ENCODE measurements around the gene COL27A1.

The COL27A1 gene

DNA sequence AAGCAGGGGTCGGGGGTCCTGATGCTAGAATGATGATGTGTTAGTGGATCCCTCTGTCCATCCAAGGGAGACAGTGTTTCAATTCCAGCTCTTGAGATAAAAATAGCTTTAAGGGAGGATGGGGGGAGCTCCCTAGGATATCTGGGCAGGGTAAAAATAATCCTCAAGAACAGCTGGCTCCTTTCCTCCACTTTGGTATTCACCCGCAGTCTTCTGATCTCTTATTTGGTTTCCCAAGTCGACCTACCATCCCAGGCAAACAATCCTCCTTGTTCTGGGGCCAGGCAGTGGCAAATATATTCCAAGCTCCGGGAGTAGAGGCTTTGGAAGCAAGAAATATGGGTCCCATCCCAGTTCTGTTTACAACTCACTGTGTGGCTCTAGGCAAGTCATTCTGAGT lies 14.5 kb upstream of the COL27A1 start:
- no peak for DNase-seq (ENCODE audit: low read depth)
- TF ChIP-seq POLR2A (IDR thresholded peaks at IDR 0.05; ENCODE audit: extremely low read depth, insufficient read length) = no peak
- TF ChIP-seq CTCF (IDR thresholded peaks at IDR 0.05; ENCODE audit: low read depth, low read length) = no peak
- TF ChIP-seq MAX (IDR thresholded peaks at IDR 0.05; ENCODE audit: low read depth, low read length) = no peak
- TF ChIP-seq MYC (IDR thresholded peaks at IDR 0.05; ENCODE audit: low read depth, low read length) = no peak
- H3K4me3 ChIP-seq (ENCODE audit: low read depth, low read length) = no peak overlapping the region

GRCh38 chr9:114141553-114142402 lies 13.6 kb upstream of the COL27A1 start:
- TF ChIP-seq MAX (IDR thresholded peaks at IDR 0.05; ENCODE audit: low read depth, low read length) (no peak), POLR2A (IDR thresholded peaks at IDR 0.05; ENCODE audit: extremely low read depth, insufficient read length) (no peak)
- no peak overlapping the region for H3K4me3 ChIP-seq (ENCODE audit: low read depth, low read length)
- no peak for DNase-seq (ENCODE audit: low read depth)

DNA sequence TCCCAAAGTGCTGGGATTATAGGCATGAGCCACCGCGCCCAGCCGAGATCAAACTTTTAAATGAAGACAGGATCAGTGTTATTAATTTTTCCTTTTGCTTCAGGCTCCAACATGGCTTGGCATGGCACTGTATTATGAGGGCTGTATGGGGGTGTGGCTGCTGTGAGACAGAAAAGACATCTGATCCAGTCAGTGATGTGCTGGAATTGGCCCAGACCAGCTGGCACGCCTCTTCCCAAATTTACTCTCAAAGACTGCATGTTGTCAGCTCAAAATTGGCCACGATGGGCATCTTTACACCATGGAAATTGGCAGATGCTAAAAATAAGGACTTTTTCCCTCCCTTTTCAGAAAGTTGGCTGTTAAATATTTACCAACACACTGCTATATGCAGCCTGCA lies 12.1 kb upstream of the COL27A1 start:
- H3K4me3 ChIP-seq (ENCODE audit: low read depth, low read length) = no peak overlapping the region
- TF ChIP-seq MYC (IDR thresholded peaks at IDR 0.05; ENCODE audit: low read depth, low read length) (no peak), CTCF (IDR thresholded peaks at IDR 0.05; ENCODE audit: low read depth, low read length) (no peak), MAX (IDR thresholded peaks at IDR 0.05; ENCODE audit: low read depth, low read length) (no peak), POLR2A (IDR thresholded peaks at IDR 0.05; ENCODE audit: extremely low read depth, insufficient read length) (no peak)
- DNase-seq (ENCODE audit: low read depth) = no peak

DNA sequence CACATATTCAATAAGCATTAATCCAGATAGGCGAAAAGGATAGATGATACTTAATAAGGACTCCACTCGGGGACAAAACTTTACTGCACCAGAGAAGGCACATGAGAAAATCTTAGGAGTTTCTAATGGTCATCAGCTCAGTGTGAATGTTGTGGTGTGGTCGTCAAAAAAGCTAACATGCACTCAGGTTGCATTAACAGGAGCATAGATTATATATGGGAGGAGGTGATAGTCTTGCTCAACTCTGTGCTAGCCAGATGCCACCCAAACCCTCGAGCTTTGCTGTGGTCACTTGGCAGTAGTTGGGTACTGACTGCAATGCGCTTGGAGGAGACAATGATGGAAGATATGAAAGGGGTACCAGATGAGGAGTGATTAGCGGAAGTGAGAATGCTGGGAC lies 8.6 kb upstream of the COL27A1 start:
- TF ChIP-seq POLR2A (IDR thresholded peaks at IDR 0.05; ENCODE audit: extremely low read depth, insufficient read length) (no peak), MYC (IDR thresholded peaks at IDR 0.05; ENCODE audit: low read depth, low read length) (no peak), MAX (IDR thresholded peaks at IDR 0.05; ENCODE audit: low read depth, low read length) (no peak), CTCF (IDR thresholded peaks at IDR 0.05; ENCODE audit: low read depth, low read length) (no peak)
- no peak for DNase-seq (ENCODE audit: low read depth)
- H3K4me3 ChIP-seq (ENCODE audit: low read depth, low read length) = no peak overlapping the region

- TF ChIP-seq MYC (IDR thresholded peaks at IDR 0.05; ENCODE audit: low read depth, low read length) (no peak), POLR2A (IDR thresholded peaks at IDR 0.05; ENCODE audit: extremely low read depth, insufficient read length) (no peak), MAX (IDR thresholded peaks at IDR 0.05; ENCODE audit: low read depth, low read length) (no peak), CTCF (IDR thresholded peaks at IDR 0.05; ENCODE audit: low read depth, low read length) (no peak)
- no peak overlapping the region for H3K4me3 ChIP-seq (ENCODE audit: low read depth, low read length)
- no peak for DNase-seq (ENCODE audit: low read depth)
These were observed 6.2 kb upstream of the COL27A1 start for GRCh38 chr9:114149181-114149580.

DNA sequence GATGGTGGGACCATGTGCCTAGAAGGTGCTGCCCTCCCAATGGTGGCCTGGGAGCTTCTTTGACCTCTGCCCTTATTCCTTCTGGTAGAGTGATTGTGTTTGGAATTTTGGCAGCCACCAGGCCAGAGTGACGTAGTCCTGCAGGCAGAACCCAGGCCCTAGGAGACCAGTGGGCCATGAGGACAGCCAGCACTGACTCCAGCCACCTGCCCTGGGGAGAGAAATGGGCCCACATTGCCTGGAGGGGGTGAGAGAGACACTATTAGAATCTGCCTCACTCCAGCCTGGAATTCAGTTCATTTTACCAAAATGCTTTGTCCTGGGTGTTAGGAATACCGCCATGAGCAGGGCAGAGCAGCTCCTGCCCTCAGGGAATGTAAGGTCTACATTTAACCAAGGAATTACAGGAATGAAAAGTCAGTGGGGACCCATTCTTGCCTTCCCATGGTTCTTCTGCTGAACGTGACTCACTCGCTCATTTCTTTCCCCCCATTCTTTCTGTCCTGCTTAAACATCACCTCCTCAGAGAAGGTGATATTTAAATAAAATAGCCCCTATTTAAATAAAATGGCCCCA lies 5.5 kb upstream of the COL27A1 start:
- no peak for TF ChIP-seq MYC (IDR thresholded peaks at IDR 0.05; ENCODE audit: low read depth, low read length)
- no peak for TF ChIP-seq POLR2A (IDR thresholded peaks at IDR 0.05; ENCODE audit: extremely low read depth, insufficient read length)
- TF ChIP-seq MAX (IDR thresholded peaks at IDR 0.05; ENCODE audit: low read depth, low read length) = no peak
- TF ChIP-seq CTCF (IDR thresholded peaks at IDR 0.05; ENCODE audit: low read depth, low read length) = no peak

More for the DNA sequence above, 5.5 kb upstream of the COL27A1 start:
- no peak overlapping the region for H3K4me3 ChIP-seq (ENCODE audit: low read depth, low read length)
- DNase-seq (ENCODE audit: low read depth) = no peak

All from NB4 (cell line).